HepG2 (cell line): ENCODE data around the gene ERVH48-1. TPM values are rescaled to one million over a fixed set of nuclear protein-coding genes. Genes with fewer than 3 reads are reported as not detected.

Experiments
- HMGXB3 ChIP-seq: sonication (generic); formaldehyde crosslinking; IDR thresholded peaks from 2 replicates; pipeline ENCODE4 v1.4.0; 2020; ENCODE audit warnings: missing genetic modification reagents, borderline replicate concordance
- TARDBP ChIP-seq: sonication (generic); formaldehyde crosslinking; IDR thresholded peaks from 2 replicates; pipeline ENCODE4 v1.8.0; 2022; ENCODE audit warnings: mild to moderate bottlenecking, missing genetic modification reagents
- ZNF367 ChIP-seq: sonication (generic); formaldehyde crosslinking; IDR thresholded peaks from 2 replicates; pipeline ENCODE4 v1.4.0; 2020; ENCODE audit warnings: missing genetic modification reagents, borderline replicate concordance
- ZNF550 ChIP-seq: sonication (generic); formaldehyde crosslinking; IDR thresholded peaks from 2 replicates; pipeline ENCODE4 v1.4.0; 2020; ENCODE audit warnings: mild to moderate bottlenecking, missing genetic modification reagents, borderline replicate concordance
- polyA plus RNA-seq, 8 experiments: library from polyadenylated mRNA; depleted of rRNA in 3 of 8; stranded (reverse) in 7 of 8; unstranded in 1 of 8; fragments of >200 nt; fragmentation: Illumina TruSeq in 4 of 8; extraction: Trizol in 4 of 8; gene quantifications; 2 replicates each; pipeline versions ENCODE4 v1.2.1 to v1.2.3, GENCODE V29; 2011 to 2016; ENCODE audit warnings: low read depth in 4 of 8, missing spikeins in 1 of 8, mixed read lengths in 1 of 8; ENCODE audit not compliant: insufficient read depth in 1 of 8
- total RNA-seq, 5 experiments: library from RNA; depleted of rRNA; stranded (reverse); fragments of >200 nt; fragmentation: Illumina TruSeq; extraction: Trizol; gene quantifications; 2 replicates each; pipeline ENCODE4 v1.2.3, GENCODE V29; 2016; ENCODE audit warnings: low read depth in 1 of 5
- TF ChIP-seq, protein P1 (sequence below): sonication (generic); formaldehyde crosslinking; IDR thresholded peaks from 2 replicates; pipeline ENCODE4 v1.5.1; 2020; ENCODE audit warnings: mild to moderate bottlenecking, missing genetic modification reagents, borderline replicate concordance

ERVH48-1 gene
- total and polyA plus RNA-seq, 2 of the 13 experiments (the other 11 are each of a cell fraction or from before 2014, with no cell fraction given), result 1.8 TPM; not detected in 1

GRCh38 chr21:42900446-42900845, 25.0 kb downstream of the ERVH48-1 start (continued):
- no peak for TF ChIP-seq HMGXB3 (CRISPR knock-in tag)
- TF ChIP-seq TARDBP (CRISPR knock-in tag), result no peak
- TF ChIP-seq, protein P1, sequence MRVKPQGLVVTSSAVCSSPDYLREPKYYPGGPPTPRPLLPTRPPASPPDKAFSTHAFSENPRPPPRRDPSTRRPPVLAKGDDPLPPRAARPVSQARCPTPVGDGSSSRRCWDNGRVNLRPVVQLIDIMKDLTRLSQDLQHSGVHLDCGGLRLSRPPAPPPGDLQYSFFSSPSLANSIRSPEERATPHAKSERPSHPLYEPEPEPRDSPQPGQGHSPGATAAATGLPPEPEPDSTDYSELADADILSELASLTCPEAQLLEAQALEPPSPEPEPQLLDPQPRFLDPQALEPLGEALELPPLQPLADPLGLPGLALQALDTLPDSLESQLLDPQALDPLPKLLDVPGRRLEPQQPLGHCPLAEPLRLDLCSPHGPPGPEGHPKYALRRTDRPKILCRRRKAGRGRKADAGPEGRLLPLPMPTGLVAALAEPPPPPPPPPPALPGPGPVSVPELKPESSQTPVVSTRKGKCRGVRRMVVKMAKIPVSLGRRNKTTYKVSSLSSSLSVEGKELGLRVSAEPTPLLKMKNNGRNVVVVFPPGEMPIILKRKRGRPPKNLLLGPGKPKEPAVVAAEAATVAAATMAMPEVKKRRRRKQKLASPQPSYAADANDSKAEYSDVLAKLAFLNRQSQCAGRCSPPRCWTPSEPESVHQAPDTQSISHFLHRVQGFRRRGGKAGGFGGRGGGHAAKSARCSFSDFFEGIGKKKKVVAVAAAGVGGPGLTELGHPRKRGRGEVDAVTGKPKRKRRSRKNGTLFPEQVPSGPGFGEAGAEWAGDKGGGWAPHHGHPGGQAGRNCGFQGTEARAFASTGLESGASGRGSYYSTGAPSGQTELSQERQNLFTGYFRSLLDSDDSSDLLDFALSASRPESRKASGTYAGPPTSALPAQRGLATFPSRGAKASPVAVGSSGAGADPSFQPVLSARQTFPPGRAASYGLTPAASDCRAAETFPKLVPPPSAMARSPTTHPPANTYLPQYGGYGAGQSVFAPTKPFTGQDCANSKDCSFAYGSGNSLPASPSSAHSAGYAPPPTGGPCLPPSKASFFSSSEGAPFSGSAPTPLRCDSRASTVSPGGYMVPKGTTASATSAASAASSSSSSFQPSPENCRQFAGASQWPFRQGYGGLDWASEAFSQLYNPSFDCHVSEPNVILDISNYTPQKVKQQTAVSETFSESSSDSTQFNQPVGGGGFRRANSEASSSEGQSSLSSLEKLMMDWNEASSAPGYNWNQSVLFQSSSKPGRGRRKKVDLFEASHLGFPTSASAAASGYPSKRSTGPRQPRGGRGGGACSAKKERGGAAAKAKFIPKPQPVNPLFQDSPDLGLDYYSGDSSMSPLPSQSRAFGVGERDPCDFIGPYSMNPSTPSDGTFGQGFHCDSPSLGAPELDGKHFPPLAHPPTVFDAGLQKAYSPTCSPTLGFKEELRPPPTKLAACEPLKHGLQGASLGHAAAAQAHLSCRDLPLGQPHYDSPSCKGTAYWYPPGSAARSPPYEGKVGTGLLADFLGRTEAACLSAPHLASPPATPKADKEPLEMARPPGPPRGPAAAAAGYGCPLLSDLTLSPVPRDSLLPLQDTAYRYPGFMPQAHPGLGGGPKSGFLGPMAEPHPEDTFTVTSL (CRISPR knock-in tag), result no peak
- no peak for TF ChIP-seq ZNF367 (CRISPR knock-in tag)
- TF ChIP-seq ZNF550 (CRISPR knock-in tag), result no peak
